T-helper 2 cell (primary cell): Measurements from ENCODE around the gene MSL3B.

ENCODE experiments used
- DNase-seq, 5 experiments: peaks; one replicate each; pipeline versions ENCODE4 v3.0.0 to v3.0.0-alpha.2; 2012 to 2022

The MSL3B gene

GRCh38 chr2:233816334-233816733 is 51.9 kb downstream of the MSL3B start:
- no peak for DNase-seq

DNA sequence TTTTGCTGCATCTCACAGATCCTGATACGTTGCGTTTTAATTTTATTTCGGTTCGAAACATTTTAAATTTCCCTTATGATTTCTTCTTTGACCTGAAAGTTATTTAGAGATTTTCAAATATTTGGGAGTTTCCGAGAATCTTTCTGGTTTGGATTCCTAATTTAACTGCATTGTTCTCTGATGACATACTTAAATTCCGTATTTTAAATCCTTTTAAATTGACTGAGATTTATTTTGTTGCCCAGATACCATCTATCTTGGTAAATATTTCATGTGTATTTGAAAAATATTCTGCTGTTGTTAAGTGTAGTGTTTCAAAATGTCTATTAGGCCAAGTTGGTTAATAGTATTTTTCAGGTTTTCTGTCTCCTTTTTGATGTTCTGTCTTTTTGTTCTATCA is 52.3 kb downstream of the MSL3B start:
- DNase-seq = no peak
